Activated CD4-positive, alpha-beta T cell treated with anti-CD3 and anti-CD28 coated beads, Interleukin-2, amount 50 U/mL, for 48 hours (primary cell): ENCODE results near the gene METTL16.

Source experiments
- DNase-seq, 2 experiments: peaks; one replicate each; pipeline ENCODE4 v3.0.0-alpha.2; 2020

Gene METTL16

GRCh38 chr17:2378905-2379304 lies 132.8 kb downstream of the METTL16 start:
- DNase-seq, result no peak

GRCh38 chr17:2377659-2378058 lies 134.0 kb downstream of the METTL16 start:
- DNase-seq, result no peak

- DNase-seq, result no peak
Observed at GRCh38 chr17:2376107-2376506, 135.6 kb downstream of the METTL16 start.

DNA sequence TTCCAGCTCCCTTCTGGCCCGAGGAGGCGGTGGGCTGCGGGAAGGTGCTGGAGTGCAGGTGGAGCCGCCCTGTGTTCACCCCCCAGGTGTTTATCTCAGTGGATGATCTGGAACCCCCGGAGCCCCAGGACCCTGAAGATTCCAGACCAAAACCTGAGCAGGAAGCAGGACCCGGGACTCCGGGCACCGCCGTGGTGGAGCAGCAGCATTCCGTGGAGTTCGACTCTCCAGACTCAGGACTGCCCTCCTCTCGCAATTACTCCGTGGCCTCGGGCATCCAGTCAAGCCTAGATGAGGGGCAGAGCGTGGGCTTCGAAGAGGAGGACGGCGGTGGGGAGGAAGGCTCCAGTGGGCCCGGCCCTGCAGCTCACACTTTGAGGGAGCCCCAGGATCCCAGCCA lies 136.3 kb downstream of the METTL16 start:
- no peak for DNase-seq

DNA sequence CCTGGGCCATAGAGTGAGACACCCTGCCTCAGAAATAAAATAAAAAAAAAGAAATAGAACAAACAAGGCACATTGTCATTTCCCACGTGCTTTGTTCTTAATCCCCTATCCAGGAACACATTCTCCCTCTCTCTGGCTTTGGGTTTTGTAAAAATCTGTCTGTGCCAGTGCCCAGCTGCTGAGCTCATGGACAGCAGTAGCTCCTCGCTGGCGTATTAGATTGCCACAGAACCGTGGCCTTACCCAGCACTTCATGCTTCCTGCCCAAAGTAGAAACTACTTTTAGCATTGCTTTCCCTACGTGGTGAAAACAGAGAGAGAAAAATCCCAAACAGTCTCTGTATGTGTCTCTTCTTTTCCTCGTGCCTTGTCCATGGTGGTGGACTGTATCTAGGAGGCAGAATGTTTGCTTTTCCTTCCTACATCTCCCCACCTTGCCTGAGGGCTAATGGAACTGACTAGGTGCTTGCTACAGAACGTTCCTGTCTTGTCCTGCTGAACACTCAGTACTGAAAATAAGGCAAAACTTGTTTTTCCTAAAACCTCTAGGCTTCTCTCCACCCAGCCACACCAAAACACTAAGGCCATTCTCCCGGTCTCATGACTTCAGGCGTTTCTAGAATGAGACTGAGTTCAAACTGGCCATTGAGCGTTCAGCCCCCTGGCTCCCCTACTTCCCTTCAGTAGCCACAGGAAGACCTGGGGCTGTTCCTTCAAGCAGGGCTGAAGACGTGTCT lies 137.0 kb downstream of the METTL16 start:
- DNase-seq, result no peak

- no peak for DNase-seq
Observed at GRCh38 chr17:2373179-2373578, 138.5 kb downstream of the METTL16 start.

DNA sequence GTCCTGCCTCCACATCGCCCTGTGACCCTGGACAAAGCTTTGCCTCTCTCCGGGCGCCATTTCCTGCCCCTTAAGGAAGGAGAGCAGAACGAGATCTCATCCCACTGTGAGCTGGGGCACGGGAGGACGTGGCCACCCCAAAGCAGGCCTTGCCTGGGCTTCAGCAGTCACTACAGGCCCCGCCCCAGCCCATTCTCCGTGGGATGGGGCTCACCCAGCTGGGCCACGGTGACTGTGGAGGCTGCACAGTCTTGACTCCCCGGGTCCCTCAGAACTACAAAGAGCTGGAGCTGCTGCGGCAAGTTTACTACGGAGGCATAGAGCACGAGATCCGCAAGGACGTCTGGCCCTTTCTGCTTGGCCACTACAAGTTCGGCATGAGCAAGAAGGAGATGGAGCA lies 139.0 kb downstream of the METTL16 start:
- no peak for DNase-seq

DNA sequence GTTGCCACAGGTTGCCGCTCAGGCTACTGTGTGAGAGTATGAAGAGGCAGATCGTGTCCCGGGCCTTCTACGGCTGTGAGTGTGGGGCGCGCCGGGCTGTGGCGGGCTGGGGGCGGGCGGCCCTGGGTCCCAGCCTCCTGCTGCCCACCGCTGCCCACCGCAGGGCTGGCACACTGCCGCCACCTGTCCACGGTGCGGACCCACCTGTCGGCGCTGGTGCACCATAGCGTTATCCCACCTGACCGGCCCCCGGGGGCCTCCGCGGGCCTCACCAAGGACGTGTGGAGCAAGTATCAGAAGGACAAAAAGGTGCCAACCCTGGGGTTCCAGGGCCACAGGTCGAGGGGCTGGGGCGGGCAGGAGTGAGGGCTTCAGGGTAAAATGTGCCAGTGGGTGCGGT lies 139.5 kb downstream of the METTL16 start:
- DNase-seq, result no peak

- no peak for DNase-seq
Observed at GRCh38 chr17:2371183-2372130, 140.2 kb downstream of the METTL16 start.

GRCh38 chr17:2370211-2370589 lies 141.5 kb downstream of the METTL16 start:
- no peak for DNase-seq

DNA sequence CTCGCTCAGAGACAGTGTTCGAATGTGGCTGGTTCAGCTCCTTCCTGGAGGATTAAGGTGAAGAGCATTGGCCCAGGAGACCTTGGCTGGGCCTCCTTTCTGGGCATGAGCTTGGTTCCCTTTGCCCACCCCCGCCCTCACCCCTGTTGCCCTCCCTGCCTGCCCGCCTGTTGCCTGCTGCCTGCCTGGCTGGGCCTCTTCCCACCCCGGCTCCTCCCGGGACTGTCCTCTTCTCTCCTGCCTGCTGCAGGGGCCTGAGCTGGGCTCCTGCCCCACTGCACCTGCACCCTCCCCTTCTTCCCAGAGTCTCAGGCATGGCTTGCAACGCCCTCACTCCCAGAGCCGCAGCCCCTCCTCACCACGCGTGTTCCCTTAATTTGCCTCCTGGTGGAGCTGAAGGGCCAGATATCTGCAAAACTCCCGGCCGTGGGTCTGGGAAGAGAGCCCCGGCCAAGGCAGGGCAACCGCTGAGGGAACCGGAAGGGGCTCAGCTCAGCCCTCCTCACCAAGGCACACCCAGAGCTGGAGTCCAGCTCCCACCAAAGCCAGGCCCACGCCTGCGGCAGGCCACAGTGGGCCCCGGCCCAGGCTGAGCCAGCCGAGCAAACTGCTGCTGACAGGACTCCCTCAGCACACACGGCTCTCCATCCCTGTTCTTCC lies 142.0 kb downstream of the METTL16 start:
- no peak for DNase-seq

- DNase-seq, result no peak
Observed at GRCh38 chr17:2369039-2369438, 142.6 kb downstream of the METTL16 start.

- DNase-seq, result no peak
Observed at GRCh38 chr17:2368359-2368758, 143.3 kb downstream of the METTL16 start.

GRCh38 chr17:2366747-2367494 lies 144.8 kb downstream of the METTL16 start:
- DNase-seq, result no peak
